ENCODE data around the gene RECK. TPM values are rescaled to one million over a fixed set of nuclear protein-coding genes. Genes with fewer than 3 reads are reported as not detected.

RECK gene
- total and polyA plus RNA-seq, 2 experiments from 2014 or later: 8.5 to 11.1 TPM

- H3K4me3 ChIP-seq: no peak overlapping the region
- H3K36me3 ChIP-seq: no peaks in the 10 kb centered on the region
- no peak for DNase-seq (ENCODE audit: low read depth in 1 of 2, low spot score in 1 of 2)
- H3K27ac ChIP-seq: no peak overlapping the region
- H3K4me1 ChIP-seq (ENCODE audit: low read depth): no peaks in the 10 kb centered on the region
- TF ChIP-seq, protein P1, sequence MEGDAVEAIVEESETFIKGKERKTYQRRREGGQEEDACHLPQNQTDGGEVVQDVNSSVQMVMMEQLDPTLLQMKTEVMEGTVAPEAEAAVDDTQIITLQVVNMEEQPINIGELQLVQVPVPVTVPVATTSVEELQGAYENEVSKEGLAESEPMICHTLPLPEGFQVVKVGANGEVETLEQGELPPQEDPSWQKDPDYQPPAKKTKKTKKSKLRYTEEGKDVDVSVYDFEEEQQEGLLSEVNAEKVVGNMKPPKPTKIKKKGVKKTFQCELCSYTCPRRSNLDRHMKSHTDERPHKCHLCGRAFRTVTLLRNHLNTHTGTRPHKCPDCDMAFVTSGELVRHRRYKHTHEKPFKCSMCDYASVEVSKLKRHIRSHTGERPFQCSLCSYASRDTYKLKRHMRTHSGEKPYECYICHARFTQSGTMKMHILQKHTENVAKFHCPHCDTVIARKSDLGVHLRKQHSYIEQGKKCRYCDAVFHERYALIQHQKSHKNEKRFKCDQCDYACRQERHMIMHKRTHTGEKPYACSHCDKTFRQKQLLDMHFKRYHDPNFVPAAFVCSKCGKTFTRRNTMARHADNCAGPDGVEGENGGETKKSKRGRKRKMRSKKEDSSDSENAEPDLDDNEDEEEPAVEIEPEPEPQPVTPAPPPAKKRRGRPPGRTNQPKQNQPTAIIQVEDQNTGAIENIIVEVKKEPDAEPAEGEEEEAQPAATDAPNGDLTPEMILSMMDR (IDR thresholded peaks at IDR 0.05; ENCODE audit: low read depth, low read length): no peak
- no peaks in the 10 kb centered on the region for H3K27me3 ChIP-seq
- H3K9me3 ChIP-seq (ENCODE audit: low read depth): no peaks in the 10 kb centered on the region
Observed at GRCh38 chr9:36145970-36146369, 109.3 kb downstream of the RECK start.

GRCh38 chr9:36146651-36147050 is 109.9 kb downstream of the RECK start:
- Histone ChIP-seq H3K4me3 (no peak overlapping the region), H3K9me3 (ENCODE audit: low read depth) (no peaks in the 10 kb centered on the region), H3K36me3 (no peaks in the 10 kb centered on the region), H3K27me3 (no peaks in the 10 kb centered on the region), H3K27ac (no peak overlapping the region), H3K4me1 (ENCODE audit: low read depth) (no peaks in the 10 kb centered on the region)
- TF ChIP-seq, protein P1 (IDR thresholded peaks at IDR 0.05; ENCODE audit: low read depth, low read length): no peak
- no peak for DNase-seq (ENCODE audit: low read depth in 1 of 2, low spot score in 1 of 2)

GRCh38 chr9:36147441-36148175 is 110.9 kb downstream of the RECK start:
- H3K36me3 ChIP-seq: no peaks in the 10 kb centered on the region
- TF ChIP-seq, protein P1 (IDR thresholded peaks at IDR 0.05; ENCODE audit: low read depth, low read length): no peak
- H3K4me1 ChIP-seq (ENCODE audit: low read depth): no peaks in the 10 kb centered on the region
- no peaks in the 10 kb centered on the region for H3K9me3 ChIP-seq (ENCODE audit: low read depth)
- no peak for DNase-seq (ENCODE audit: low read depth in 1 of 2, low spot score in 1 of 2)
- no peak overlapping the region for H3K27ac ChIP-seq
- H3K27me3 ChIP-seq: no peaks in the 10 kb centered on the region
- no peak overlapping the region for H3K4me3 ChIP-seq

- peak in 1 of 2 donors; percentile 98 for DNase-seq (ENCODE audit: low read depth in 1 of 2, low spot score in 1 of 2)
- Histone ChIP-seq H3K27me3 (no peaks in the 10 kb centered on the region), H3K27ac (no peak overlapping the region), H3K4me3 (no peak overlapping the region), H3K4me1 (ENCODE audit: low read depth) (no peaks in the 10 kb centered on the region), H3K36me3 (no peaks in the 10 kb centered on the region), H3K9me3 (ENCODE audit: low read depth) (no peaks in the 10 kb centered on the region)
- TF ChIP-seq, protein P1 (IDR thresholded peaks at IDR 0.05; ENCODE audit: low read depth, low read length): peak; percentile 4
Observed at GRCh38 chr9:36148311-36149051, 111.8 kb downstream of the RECK start.

- H3K27ac ChIP-seq: no peak overlapping the region
- no peaks in the 10 kb centered on the region for H3K27me3 ChIP-seq
- no peak overlapping the region for H3K4me3 ChIP-seq
- H3K4me1 ChIP-seq (ENCODE audit: low read depth): no peaks in the 10 kb centered on the region
- DNase-seq (ENCODE audit: low read depth in 1 of 2, low spot score in 1 of 2): peak in 1 of 2 donors; percentile 79
- no peaks in the 10 kb centered on the region for H3K36me3 ChIP-seq
- TF ChIP-seq, protein P1 (IDR thresholded peaks at IDR 0.05; ENCODE audit: low read depth, low read length): no peak
- no peaks in the 10 kb centered on the region for H3K9me3 ChIP-seq (ENCODE audit: low read depth)
Observed at GRCh38 chr9:36149197-36149596, 112.5 kb downstream of the RECK start.

Measured in cardiac muscle cell (in vitro differentiated cells and primary cell).